ENCODE data around the gene PDGFRB. TPM values are rescaled to one million over a fixed set of nuclear protein-coding genes. Genes with fewer than 3 reads are reported as not detected.

Gene PDGFRB
- total RNA-seq, 2 experiments from 2014 or later = 0.14 to 1.0 TPM

DNA sequence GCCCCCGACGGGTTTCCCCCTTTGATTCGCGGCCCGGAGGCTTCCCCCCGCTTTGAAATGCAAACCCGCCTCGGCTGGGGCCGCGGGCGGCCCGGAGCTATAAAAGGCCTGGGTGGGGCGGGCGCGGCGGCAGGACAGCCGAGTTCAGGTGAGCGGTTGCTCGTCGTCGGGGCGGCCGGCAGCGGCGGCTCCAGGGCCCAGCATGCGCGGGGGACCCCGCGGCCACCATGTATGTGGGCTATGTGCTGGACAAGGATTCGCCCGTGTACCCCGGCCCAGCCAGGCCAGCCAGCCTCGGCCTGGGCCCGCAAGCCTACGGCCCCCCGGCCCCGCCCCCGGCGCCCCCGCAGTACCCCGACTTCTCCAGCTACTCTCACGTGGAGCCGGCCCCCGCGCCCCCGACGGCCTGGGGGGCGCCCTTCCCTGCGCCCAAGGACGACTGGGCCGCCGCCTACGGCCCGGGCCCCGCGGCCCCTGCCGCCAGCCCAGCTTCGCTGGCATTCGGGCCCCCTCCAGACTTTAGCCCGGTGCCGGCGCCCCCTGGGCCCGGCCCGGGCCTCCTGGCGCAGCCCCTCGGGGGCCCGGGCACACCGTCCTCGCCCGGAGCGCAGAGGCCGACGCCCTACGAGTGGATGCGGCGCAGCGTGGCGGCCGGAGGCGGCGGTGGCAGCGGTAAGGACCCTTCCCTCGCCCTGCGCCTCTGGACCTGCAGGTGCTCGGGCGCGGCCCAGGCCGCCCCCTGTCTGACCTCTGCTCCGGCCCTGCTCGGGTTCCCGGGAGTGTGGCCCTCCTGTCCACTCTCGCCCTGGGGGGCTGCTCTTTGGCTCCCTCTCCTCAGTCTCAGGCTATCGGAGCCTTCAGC, 11.2 kb upstream of the PDGFRB start, which contains the start of gene CDX1:
TSS of gene CDX1 (plus strand) at position 129 of the 862 bp plus-strand sequence. CDS start at position 228, 99 bp downstream.
- CTCF ChIA-PET = no interaction called here

DNA sequence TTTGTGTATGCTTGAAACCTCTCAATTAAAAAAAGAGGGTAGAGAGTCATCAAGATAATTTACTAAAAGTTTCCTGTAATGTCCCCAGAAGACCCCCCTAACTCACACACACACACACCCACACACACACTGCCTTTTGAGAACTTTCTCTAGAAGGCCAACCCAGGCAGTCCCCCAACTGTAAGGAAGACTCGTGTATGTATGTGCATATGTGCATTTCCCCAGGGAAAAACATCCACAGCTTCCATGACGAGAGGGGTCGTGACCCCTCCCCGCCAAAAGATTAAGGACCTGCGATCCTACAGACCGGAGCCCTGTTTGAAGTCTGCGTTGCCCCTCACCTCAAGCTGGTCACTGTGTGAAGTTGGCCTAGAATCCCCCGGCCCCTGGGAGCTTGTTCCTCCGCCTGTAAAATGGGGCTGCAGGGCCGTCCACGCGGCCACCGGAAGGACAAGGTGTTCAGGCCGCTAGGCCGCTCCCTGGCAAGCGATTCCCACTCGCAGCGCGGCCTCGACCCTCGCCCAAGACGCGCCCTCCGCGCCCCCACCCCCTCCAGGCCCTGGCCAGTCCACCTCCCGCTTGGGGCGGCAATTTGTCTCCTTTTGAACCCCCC, 10.5 kb upstream of the PDGFRB start:
- H3K4me1 Mint-ChIP-seq (ENCODE audit: low read depth) = peaks cover 2% of the 10 kb centered on the region
- H3K27me3 Mint-ChIP-seq (ENCODE audit: low read depth) = peaks cover 29% of the 10 kb centered on the region
- intact Hi-C loops (cut with micrococcal nuclease) = no loop called here
- no peaks in the 10 kb centered on the region for H3K9me3 Mint-ChIP-seq
- H3K27ac Mint-ChIP-seq = no peak overlapping the region
- no peak overlapping the region for H3K4me3 Mint-ChIP-seq
- CTCF ChIA-PET = no interaction called here
- no peak for DNase-seq
- H3K36me3 Mint-ChIP-seq (ENCODE audit: low read depth) = no peaks in the 10 kb centered on the region

More for the DNA sequence above, 11.2 kb upstream of the PDGFRB start, which contains the start of gene CDX1:
- H3K36me3 Mint-ChIP-seq (ENCODE audit: low read depth) = no peaks in the 10 kb centered on the region
- no peak within 1 kb of the TSS for H3K27ac Mint-ChIP-seq
- no peak within 1 kb of the TSS for H3K4me3 Mint-ChIP-seq
- H3K4me1 Mint-ChIP-seq (ENCODE audit: low read depth) = peaks cover 2% of the 10 kb centered on the region
- intact Hi-C loops (cut with micrococcal nuclease) = no loop called here
- H3K9me3 Mint-ChIP-seq = no peaks in the 10 kb centered on the region
- peaks cover 29% of the 10 kb centered on the region for H3K27me3 Mint-ChIP-seq (ENCODE audit: low read depth)
- no peak for DNase-seq

DNA sequence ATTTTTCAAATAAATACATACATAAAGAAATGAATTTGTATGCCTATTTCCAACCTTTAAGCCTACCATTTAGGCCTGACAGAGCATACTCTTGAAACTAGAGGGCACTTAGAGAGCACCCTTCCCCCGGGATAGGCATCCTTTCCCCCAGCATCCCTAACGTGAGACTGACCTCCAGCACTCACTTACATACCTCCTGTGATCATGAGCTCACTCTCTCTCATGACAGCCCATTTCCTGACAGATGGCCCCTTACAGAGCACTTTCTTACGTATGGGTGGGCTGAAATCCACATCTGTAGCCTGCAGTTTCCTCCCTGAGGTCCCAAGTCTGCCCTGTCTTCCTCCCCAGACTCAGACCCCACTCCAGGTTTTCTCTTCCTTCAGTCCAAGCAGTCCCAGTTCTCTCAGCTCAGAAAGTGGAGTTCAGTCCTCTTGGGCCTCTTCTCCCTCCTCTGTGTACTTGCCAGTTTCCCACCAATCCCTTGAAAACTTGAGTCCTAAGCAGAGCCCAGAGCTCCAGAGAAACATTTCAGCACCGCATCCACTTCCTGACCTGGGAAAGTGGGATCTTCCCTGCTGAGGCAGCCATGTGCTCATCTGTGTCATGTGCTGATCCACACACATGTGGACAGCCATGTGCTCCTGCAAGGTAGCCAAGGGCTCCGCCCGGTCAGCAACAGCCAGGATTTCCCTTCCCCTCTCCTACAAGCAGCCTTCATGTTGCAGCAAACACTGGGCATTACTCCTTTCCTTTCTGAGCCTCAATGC, 8.8 kb upstream of the PDGFRB start:
- H3K4me1 Mint-ChIP-seq (ENCODE audit: low read depth) = peaks cover 2% of the 10 kb centered on the region
- H3K36me3 Mint-ChIP-seq (ENCODE audit: low read depth) = no peaks in the 10 kb centered on the region
- no peaks in the 10 kb centered on the region for H3K9me3 Mint-ChIP-seq
- peaks cover 23% of the 10 kb centered on the region for H3K27me3 Mint-ChIP-seq (ENCODE audit: low read depth)
- no peak overlapping the region for H3K4me3 Mint-ChIP-seq
- no peak for DNase-seq
- intact Hi-C loops (cut with micrococcal nuclease) = no loop called here
- no peak overlapping the region for H3K27ac Mint-ChIP-seq
- CTCF ChIA-PET = no interaction called here

DNA sequence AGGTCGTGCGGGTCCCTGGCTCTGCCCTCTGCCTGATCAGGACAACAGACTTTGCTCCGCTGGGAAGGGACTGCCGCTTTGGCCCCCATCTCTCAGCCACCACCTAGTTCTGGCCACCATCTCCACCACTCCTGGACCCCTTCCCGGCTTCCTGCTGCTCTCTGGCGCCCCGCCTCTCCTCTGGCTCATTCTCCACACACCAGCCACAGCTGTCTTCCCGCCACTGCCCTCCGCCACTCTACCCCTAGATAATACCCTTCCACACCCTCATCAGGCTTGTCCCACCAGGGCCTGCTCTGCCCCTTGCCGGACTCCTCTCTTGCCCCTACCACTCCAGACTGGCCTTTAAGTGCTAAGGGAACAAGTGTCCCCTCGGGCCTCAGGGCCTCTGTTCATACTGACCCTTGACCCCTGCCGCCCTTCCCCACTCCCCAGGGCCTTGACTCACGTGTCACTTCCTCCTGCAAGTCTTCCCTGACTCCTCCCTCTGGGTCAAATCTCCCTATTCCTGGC, 8.0 kb upstream of the PDGFRB start:
- intact Hi-C loops (cut with micrococcal nuclease) = no loop called here
- Mint-ChIP-seq H3K4me3 (no peak overlapping the region), H3K36me3 (ENCODE audit: low read depth) (no peaks in the 10 kb centered on the region), H3K27ac (no peak overlapping the region), H3K4me1 (ENCODE audit: low read depth) (peaks cover 2% of the 10 kb centered on the region), H3K27me3 (ENCODE audit: low read depth) (peaks cover 22% of the 10 kb centered on the region), H3K9me3 (no peaks in the 10 kb centered on the region)
- DNase-seq = no peak
- CTCF ChIA-PET = interaction anchor here (0.8 to 1.7 kb wide), 5 partner anchors 11 to 57 kb away, joined by 3 to 10 read pairs (median 6); no protein-coding TSS in a partner anchor

DNA sequence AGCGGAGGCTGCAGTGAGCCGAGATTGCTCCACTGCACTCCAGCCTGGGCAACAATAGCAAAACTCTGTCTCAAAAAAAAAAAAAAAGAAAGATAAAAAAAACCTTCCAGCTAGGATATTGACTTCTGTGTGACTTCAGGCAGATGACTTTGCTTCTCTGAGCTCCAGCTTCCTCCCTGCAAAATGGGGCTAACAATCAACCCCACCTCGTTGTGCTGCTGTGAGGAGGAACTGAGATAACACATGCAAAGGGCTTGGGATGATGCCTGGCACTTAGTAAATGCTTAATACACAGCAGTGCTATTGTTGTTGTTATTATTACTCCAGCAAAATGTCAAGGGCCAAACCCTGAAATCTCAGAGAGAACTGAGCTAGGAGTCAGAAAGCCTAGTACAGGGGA, 7.4 kb upstream of the PDGFRB start:
- intact Hi-C loops (cut with micrococcal nuclease) = no loop called here
- no peak overlapping the region for H3K4me3 Mint-ChIP-seq
- CTCF ChIA-PET = interaction anchor here (0.8 to 1.7 kb wide), 8 partner anchors 12 to 58 kb away, joined by 3 to 10 read pairs (median 4); no protein-coding TSS in a partner anchor

DNA sequence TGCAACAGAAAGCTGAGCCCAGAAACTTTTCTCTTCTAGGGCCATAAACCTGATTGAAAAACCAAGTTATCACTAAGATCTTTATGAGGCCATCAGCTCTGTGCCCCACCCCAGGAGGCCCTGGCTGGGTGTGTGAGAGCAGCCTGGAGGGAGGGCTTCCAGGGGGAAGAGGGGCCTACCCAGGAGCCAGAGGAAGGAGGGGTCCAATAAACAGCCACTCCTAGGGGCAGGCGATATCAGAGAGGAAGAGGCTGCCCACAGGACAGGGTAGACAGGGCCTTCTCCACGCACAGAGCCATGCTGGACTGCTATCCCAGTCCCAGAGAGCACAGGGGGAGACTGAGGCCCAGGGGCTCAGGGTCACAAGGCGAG, 6.5 kb upstream of the PDGFRB start:
- CTCF ChIA-PET = interaction anchor here (0.6 to 1.7 kb wide), 10 partner anchors 10 to 275 kb away, joined by 3 to 10 read pairs (median 4); no protein-coding TSS in a partner anchor
- DNase-seq = no peak
- H3K4me1 Mint-ChIP-seq (ENCODE audit: low read depth) = no peaks in the 10 kb centered on the region
- H3K4me3 Mint-ChIP-seq = no peak overlapping the region
- no peaks in the 10 kb centered on the region for H3K9me3 Mint-ChIP-seq
- intact Hi-C loops (cut with micrococcal nuclease) = no loop called here
- peaks cover 15% of the 10 kb centered on the region for H3K27me3 Mint-ChIP-seq (ENCODE audit: low read depth)
- no peak overlapping the region for H3K27ac Mint-ChIP-seq
- no peaks in the 10 kb centered on the region for H3K36me3 Mint-ChIP-seq (ENCODE audit: low read depth)

More for the DNA sequence above, 7.4 kb upstream of the PDGFRB start:
- Mint-ChIP-seq H3K4me1 (ENCODE audit: low read depth) (peaks cover 2% of the 10 kb centered on the region), H3K27ac (no peak overlapping the region), H3K27me3 (ENCODE audit: low read depth) (peaks cover 18% of the 10 kb centered on the region), H3K9me3 (no peaks in the 10 kb centered on the region), H3K36me3 (ENCODE audit: low read depth) (no peaks in the 10 kb centered on the region)
- no peak for DNase-seq

DNA sequence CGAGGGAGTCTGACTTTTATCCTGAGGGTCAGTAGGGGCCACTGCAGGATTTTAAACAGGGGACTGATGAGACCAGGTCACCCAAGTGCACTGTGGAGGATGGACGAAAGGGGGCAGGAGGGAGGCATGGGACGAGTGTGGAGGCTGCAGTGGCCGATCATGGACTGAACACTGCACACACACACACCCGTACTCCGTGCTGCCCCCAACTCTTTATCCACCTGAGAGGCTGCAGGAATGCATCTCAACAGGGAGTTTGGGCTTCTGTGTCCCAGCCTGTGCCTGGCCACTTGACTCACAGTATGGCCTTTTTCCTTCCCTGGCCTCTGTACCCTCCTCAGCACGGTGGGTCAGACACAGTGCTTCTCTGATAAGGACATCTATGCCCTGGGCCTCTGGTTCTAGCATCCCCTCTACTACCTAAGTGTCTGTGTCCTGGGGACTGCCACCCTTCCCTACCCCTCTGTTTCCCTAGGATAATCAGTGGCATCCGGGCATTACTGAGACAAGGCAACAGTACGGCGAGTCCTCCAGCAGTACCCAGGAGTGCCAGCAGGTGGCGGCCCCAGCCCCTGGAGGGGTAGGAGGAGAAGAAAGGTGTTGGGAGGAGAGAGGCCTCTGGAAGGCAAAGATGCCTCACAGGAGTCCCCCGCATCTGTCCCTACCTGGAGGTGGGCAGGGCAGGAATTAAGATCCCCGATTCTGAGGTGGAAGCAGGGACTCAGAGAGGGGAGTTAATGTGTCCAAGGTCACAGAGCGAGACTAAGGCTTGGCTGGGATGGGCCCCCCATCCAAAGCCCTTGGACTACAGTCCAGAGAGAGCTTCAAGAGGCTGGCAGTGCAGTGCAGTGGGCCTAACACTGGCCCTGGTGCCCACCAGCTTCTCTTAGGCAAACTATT, 5.8 kb upstream of the PDGFRB start:
- intact Hi-C loops (cut with micrococcal nuclease) = loop anchor here (1.0 to 2.0 kb wide), 3 partner anchors 57 to 275 kb away; no protein-coding TSS in a partner anchor
- Mint-ChIP-seq H3K27ac (no peak overlapping the region), H3K9me3 (no peaks in the 10 kb centered on the region), H3K27me3 (ENCODE audit: low read depth) (peaks cover 17% of the 10 kb centered on the region), H3K4me3 (no peak overlapping the region), H3K4me1 (ENCODE audit: low read depth) (no peaks in the 10 kb centered on the region), H3K36me3 (ENCODE audit: low read depth) (no peaks in the 10 kb centered on the region)
- CTCF ChIA-PET = interaction anchor here (0.6 to 1.7 kb wide), 9 partner anchors 10 to 286 kb away, joined by 3 to 9 read pairs (median 4); no protein-coding TSS in a partner anchor
- DNase-seq = peak; percentile 87

DNA sequence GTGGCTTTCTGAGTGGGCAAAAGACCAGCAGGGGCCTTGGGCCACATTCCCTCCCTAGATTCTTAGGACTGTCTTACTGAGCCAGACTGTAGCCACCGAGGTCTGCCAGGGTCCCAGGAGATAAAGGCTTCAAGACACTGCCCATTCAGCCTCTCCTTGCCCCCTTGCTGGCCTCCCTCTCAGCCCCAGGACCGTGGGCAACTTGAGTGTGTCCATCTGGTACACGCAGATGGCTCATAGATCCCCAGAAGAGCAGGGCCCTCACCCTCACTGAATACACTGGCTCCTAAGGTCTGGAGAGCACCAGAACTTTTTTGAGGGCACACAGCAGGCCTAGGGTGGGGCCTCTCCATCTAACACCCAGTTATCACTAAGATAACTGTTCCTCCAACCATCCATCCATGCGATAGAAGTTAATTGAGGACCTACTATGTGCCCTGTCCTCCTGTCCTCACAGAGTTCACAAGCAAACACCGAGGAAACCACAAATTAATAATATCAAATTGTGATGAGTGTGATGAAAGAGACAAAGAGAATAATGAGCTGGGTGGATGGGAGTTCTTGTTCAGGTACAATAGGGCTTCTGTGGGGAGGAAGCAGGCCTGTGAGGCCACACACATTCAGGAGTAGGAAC, 4.9 kb upstream of the PDGFRB start:
- peaks cover 5% of the 10 kb centered on the region for H3K4me1 Mint-ChIP-seq (ENCODE audit: low read depth)
- no peak overlapping the region for H3K4me3 Mint-ChIP-seq
- H3K27me3 Mint-ChIP-seq (ENCODE audit: low read depth) = peaks cover 15% of the 10 kb centered on the region
- CTCF ChIA-PET = interaction anchor here (0.9 to 1.3 kb wide), 3 partner anchors 12 to 287 kb away, joined by 3 to 4 read pairs (median 3); no protein-coding TSS in a partner anchor
- H3K9me3 Mint-ChIP-seq = no peaks in the 10 kb centered on the region
- intact Hi-C loops (cut with micrococcal nuclease) = loop anchor here (1.0 to 2.0 kb wide), 3 partner anchors 58 to 276 kb away; no protein-coding TSS in a partner anchor
- H3K36me3 Mint-ChIP-seq (ENCODE audit: low read depth) = no peaks in the 10 kb centered on the region
- DNase-seq = no peak
- H3K27ac Mint-ChIP-seq = no peak overlapping the region

DNA sequence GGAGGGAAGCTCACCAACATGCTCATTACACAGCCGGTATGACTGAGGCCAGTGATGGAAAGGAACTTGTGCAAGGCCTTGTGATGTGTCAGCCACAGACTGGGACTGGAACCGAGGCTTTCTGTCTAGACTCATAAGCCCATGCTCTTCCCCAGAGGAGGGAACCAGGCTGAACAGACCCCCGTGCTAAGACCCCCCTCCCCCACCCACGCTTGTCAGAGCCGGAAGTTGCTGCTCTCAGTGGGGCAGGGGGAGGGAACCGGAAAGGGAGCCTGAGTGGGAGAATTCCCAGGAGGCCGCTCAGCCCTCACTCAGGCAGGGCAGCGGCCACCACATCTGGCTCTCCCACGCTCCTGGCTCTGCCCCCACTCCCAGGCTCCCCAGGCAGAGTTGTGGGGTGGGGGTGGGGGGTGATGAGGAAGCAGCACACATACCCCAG, 4.1 kb upstream of the PDGFRB start:
- intact Hi-C loops (cut with micrococcal nuclease) = loop anchor here (2.0 kb wide), 1 partner anchor 191 kb away; no protein-coding TSS in a partner anchor
- Mint-ChIP-seq H3K4me3 (no peak overlapping the region), H3K27me3 (ENCODE audit: low read depth) (peaks cover 14% of the 10 kb centered on the region), H3K4me1 (ENCODE audit: low read depth) (peaks cover 5% of the 10 kb centered on the region), H3K27ac (no peak overlapping the region), H3K36me3 (ENCODE audit: low read depth) (no peaks in the 10 kb centered on the region), H3K9me3 (no peaks in the 10 kb centered on the region)
- DNase-seq = no peak
- CTCF ChIA-PET = interaction anchor here (0.7 to 1.3 kb wide), 4 partner anchors 13 to 192 kb away, joined by 3 to 4 read pairs (median 3); no protein-coding TSS in a partner anchor

DNA sequence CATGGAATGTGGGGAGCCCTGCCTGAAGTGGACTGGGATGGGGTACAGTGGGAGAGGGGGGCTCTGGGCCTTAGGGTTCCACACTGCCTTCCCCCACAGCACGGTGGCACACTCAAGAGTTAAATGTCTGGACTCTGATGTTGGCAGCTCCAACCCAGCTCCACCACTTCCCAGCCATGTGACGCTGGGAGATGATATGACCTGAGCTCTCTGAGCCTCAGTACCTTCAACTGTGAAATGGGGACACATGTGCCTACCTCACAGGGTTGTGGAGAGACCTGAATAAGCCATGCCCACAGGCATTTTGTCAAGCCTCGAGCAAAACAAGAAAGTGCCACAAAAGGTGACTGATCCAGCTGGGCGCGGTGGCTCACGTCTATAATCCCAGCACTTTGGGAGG, 3.4 kb upstream of the PDGFRB start:
- Mint-ChIP-seq H3K36me3 (ENCODE audit: low read depth) (no peaks in the 10 kb centered on the region), H3K9me3 (no peaks in the 10 kb centered on the region), H3K4me1 (ENCODE audit: low read depth) (peaks cover 5% of the 10 kb centered on the region), H3K4me3 (no peak overlapping the region), H3K27me3 (ENCODE audit: low read depth) (peaks cover 14% of the 10 kb centered on the region), H3K27ac (no peak overlapping the region)
- intact Hi-C loops (cut with micrococcal nuclease) = no loop called here
- CTCF ChIA-PET = interaction anchor here (0.7 to 1.3 kb wide), 3 partner anchors 60 to 192 kb away, joined by 3 to 4 read pairs (median 3); no protein-coding TSS in a partner anchor
- DNase-seq = no peak
